Fibroblast of peridontal ligament (primary cell): Measurements from ENCODE around the gene HOXC5.

ENCODE experiments used
- DNase-seq: peaks from one replicate; pipeline ENCODE4 v3.0.0-alpha.2; 2010; ENCODE audit errors: extremely low read depth

The HOXC5 gene

DNA sequence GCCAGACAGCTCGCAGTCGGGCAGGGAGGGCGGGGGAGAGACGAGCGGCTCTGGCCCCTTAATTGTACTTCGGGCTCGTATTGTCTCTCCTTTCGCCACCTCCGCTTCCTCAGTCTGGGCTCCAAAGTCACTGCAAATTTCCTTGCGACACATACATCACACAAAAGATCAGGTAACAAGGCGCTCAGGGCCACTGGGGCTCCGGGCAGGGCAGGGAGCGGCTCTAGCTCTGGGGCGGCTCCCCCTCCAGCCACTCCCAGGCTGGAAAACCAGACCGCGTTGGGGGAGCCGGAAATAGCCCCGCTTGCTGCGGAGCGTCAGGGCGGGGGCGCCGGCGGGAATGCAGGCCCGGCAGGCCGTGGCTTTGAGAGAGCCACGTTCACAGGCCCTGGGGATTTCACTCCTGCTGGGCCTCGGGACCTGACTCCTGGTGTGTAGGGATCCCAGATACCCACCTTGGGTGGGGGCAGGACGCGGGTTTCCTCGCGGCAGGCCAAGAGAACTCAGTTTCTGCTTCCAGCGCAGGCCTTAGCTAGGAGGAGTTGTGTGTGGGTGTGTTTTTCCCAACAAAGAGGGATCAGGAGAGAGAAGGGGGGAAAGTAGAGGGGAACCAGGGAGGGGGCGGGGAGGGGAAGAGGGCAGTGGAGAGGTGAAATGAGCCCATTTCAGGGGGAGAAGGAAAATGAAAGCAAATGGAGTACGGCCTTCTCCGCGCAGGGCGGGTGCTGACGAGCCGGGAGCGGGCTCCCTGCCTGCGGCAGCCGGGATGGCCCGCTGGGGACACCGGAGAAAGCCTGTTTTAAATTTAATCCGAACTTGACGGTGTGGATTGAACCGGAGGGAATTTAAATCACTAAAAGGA lies 37.2 kb upstream of the HOXC5 start:
- DNase-seq, result no peak

DNA sequence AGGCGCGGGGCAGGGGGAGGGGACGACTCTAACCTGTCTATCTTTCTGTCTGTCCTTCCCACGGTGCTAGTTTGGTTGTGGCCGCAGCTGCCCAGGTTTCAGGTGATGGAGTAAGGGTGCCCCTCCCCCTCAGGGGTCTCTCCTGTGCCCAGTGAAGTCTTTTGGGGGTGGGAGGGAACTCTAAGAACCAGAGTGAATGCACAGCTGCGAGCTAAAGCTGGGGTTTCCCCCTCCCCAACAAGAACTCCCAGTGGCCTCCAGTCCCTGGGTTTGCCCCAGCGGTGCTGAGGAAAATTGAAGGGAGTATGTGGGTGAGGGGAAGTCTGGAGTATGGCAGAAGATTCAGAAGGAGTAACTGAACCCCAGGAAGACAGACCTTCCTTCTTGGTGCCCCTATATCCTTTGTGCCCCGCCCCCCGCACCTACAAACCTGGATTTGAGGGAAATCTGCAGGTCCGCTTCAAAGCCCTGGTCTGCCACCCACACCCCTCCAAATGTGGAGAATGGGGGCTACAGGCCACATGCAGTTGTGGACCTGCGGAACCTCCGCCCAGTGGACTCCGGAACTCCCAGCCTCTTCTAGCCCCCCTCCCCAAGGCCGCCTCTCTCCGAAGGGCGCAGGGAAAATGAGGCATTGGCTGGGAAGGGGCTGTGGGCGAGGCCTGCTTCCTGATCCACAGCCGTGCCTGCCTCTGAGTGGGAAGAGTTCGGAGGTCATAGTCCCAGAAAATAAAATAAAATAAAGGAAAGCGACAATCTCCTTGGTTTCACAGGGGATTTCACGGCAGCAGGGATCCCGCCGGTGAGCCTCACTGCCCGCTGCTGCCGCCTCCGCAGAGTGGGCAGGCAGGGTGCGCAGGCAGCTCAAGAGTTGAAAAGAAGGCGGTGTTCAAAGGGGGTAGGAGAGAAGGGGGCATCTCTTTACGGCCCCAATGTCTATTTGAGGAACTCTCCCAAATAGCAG lies 36.3 kb upstream of the HOXC5 start:
- DNase-seq, result no peak

DNA sequence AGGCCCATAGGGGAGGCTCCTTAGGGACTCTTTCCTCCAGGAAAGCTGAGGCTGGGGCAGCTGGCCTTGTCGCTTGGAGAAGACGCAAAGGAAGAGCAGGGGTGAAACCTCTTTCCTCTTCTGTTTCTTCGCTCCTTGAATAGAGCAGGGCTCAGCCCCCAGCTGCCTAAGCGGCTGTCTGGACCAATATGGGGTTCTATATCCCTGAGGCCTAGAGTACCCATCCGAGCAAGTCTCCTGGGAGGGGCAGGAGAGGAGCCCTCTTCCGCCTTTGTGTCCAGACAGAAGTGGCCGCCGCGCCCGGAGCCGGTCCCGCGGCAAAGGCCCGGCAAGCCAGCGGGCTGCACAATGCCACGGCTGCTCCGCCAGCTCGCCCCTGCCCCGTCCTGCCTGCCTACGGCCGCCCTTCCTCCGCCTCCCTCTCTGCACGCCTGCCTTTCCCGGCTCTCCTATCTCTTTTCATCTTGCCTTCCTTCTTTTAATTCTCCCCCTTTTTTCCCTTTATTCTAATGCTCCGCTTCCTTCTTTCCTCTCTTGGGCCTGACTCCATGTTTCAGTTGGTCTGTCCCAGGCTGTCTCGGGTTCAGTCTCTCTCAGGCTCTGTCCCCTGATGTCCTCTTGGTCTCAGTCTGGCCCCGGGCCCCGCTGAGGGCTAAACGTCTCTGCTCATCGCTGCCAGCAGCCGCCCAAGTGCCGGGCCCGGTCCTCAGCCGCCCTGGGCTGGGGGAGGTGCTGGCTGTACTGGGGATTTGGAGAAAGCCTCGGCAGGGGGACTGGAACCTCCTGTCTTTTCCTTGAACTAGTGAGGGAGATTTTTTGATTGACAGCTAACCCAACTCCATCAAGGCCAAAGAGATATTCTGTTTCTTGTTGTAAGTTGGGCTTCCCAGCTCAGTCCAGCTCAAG lies 35.4 kb upstream of the HOXC5 start:
- DNase-seq, result no peak

DNA sequence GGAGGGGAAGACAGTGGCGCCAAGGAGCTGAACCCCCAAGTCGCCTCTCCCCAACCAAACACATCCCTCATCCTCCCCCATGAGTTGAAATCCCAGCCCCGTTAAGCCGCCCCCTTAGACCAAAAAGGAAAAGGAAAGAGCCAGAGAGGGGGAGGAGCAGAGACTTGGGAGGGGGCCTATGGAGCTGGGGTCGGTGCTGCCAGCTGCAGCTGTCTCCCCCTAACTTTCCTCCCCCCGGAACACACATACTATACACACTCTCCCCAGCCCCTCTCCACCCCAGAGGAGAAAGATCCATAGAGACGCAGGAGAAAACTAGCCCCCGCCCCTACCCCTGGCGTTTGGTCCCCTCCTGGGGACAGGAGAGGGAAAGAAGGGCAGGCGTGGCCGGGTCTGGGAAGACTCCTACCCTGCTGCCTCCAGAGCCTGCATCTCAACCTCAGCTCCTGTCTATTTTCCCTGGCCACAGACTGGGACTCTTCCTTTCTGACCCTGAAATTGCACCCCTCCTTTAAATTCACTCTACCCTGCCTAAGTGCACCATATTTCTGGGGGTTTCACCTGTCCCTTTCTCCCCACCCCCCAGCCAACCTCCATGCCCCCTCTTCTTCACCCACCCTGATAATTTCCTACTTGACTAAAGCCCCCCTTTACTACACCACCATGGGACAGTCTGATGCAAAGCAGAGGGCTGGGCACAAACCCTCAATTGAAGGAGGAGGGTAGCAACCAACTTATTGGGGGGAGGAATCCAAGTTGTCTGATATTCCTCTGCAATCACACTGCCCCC lies 34.5 kb upstream of the HOXC5 start:
- no peak for DNase-seq

DNA sequence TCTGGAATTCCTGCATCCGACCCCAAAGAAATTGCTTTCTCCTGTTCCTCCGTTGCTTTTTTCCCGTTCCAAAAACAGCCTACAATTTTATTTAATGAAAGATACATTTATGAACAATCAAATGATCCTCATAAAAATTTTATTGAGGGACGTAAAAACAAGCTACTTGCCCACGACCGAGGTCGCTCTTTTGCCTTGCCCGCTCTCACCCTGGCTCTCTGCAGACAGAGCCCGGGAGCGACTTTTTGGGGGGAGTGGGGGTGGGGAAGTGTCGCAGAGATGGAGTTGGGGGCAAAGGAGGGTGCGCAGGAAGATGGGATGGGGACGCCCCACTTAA lies 34.0 kb upstream of the HOXC5 start:
- no peak for DNase-seq

DNA sequence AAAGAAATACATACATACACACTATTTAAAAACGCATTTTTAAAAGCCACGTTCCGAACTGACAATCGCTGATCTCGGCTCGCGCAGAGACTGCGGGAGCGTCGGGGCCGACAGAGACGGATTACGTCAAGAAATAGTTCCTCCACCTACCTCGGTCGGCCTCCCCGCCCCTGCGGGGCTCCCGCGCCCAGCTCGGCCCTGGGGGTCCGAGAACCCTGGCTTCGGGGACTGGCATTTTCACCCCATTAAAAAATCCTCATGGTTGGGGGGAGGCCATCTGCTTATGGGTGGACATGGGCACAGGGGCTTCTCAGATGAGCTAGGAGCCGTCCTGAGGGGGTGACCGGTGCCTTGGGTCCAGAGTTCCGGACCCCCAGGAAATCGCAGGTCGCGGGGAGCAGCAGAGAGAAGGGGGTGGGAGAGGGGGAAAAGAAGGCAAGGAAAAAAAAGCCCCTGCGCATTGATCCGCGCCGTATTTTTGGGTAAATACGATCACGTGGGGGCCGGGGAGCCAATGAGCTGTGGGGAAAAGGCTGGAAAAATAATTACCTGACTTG lies 33.2 kb upstream of the HOXC5 start:
- DNase-seq, result no peak

DNA sequence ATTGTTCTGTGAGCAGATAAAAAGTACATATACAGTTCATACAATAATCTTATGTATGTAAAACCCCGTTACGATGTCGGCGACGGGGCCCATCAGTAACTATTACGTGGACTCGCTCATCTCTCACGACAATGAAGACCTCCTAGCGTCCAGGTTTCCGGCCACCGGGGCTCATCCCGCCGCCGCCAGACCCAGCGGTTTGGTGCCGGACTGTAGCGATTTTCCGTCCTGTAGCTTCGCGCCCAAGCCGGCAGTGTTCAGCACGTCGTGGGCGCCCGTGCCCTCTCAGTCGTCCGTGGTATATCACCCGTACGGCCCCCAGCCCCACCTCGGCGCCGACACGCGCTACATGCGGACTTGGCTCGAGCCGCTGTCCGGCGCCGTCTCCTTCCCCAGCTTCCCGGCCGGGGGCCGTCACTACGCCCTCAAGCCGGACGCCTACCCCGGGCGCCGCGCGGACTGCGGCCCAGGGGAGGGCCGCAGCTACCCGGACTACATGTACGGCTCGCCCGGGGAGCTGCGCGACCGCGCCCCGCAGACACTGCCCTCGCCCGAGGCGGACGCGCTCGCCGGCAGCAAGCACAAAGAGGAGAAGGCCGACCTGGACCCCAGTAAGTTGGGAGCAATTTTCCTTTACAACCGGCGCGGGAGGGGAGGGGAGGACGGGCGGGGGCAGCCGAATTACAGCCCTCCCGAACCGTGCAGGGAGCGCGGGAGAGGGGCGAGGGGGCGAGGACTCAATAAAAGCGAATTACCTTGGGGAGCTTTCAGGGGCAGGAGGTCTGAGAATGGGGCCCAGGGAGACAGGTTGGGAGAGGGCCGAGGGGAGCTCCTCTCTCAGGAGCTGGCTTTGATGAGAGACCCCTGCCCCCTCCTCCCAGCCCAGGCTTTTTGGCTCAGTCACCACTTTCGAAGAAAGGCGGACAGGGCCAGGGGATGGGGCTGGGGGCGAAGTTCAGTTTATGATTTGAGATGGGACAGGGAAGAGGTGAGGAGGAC lies 32.4 kb upstream of the HOXC5 start, which contains the start of gene HOXC9:
Gene HOXC9, plus strand, starts transcription at position 46 of the 999 bp plus-strand sequence. Its CDS starts 28 bp downstream, at position 74.
- DNase-seq, result no peak

DNA sequence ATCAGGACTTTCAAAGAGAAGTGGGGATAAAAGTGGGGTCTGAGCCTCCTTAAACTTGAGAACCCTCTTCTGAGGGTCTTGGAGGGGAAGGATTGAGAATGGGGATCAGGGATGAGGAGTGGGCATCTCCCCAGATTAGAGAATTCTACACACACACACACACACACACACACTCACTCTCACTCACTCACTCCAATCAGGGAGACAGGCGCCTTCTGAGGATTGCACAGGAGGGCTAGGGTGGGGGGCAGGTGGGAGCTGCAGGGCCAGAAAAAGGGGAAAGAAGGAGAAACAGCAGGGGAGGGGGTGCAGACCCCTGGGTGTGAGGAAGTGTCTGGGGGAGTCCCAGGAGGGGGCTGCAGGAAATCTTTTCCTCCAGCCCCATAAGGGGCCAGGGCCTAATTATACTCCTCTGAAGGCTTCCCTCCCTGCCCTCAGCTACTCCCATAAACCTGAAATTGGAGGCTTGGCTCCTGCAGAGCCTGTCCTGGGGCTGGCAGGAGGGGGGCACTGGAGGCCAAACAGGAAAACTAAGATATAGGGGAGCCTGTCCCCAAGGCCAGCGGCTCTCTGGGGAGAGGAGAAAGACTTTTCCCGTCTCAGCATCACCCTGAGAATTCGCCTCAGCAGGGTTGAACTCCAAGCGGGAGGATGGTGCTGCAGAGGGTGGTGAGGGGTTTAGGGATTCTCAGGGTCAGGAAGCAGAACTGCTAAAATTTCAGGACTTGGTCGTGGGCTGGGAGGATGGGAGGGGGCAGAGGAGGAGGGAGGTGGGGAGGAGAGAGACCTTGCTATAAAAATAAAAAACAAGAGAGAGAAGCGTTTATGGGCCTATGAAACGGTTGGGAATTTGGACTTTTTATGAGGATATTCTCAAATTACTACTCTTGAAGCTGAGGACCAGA lies 31.3 kb upstream of the HOXC5 start:
- DNase-seq, result no peak

DNA sequence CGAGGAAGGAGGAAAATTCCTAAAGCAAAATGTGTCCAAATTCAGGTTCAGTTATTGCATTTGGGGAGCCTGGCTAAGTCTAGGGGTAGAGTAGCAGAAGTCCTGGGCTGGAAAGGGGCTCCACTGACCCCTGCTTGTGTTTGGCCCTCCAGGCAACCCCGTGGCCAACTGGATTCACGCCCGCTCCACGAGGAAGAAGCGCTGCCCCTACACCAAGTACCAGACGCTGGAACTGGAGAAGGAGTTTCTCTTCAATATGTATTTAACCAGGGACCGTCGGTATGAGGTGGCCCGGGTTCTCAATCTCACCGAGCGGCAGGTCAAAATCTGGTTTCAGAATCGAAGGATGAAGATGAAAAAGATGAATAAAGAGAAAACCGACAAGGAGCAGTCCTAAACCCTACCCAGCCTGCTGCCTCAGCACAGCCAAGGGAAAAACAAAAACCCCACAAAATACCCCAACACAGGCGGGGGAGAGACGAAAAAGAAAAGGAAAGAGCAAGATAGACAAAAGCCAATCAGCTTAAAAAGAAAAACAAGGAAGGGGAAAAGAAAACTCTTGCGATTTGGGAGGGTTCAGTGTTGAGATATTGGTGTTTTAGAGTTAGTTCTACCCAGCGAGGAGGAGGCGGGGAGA lies 30.5 kb upstream of the HOXC5 start:
- DNase-seq, result no peak

DNA sequence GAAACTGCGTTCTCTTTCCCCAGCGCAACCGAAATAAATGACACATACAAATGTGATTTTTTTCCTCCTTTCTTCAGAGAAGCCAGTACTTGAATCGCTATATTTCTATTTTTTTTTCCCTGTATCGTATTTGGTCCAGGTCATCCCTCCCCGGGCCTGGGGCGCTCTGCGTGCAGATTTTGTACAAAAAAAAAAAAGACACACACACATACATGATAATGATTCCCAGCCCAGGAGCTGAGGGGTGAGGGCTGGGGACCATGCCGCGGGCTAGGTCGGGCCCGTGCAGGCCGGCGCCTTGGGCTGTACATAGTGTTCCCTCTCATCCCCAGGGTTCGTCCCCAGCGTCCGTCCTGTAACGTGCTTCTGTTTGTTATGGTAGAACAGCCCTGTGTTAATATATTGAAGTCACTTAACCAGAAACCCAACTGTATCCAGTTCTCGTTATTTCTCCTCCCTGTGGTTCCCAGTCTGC lies 29.9 kb upstream of the HOXC5 start:
- no peak for DNase-seq

DNA sequence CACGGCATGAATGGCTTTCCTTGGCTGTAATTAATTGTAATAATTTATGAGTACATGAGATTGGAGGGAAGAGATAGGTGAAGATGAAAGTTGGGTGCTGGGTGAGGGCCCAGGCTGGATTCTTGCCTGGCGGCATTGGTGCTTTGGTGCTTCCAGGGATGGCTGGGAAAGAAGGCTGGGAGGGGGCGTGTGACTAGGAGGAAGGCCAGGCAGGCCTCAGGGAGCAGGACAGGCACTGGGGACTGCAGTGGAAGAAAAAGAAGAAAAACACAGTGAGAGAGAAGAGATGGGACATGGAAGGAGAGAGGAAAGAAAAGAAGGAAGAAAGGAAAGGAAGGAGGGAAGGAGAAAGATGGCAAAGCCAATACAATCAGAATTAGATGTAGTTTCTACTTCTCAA lies 29.2 kb upstream of the HOXC5 start:
- no peak for DNase-seq

DNA sequence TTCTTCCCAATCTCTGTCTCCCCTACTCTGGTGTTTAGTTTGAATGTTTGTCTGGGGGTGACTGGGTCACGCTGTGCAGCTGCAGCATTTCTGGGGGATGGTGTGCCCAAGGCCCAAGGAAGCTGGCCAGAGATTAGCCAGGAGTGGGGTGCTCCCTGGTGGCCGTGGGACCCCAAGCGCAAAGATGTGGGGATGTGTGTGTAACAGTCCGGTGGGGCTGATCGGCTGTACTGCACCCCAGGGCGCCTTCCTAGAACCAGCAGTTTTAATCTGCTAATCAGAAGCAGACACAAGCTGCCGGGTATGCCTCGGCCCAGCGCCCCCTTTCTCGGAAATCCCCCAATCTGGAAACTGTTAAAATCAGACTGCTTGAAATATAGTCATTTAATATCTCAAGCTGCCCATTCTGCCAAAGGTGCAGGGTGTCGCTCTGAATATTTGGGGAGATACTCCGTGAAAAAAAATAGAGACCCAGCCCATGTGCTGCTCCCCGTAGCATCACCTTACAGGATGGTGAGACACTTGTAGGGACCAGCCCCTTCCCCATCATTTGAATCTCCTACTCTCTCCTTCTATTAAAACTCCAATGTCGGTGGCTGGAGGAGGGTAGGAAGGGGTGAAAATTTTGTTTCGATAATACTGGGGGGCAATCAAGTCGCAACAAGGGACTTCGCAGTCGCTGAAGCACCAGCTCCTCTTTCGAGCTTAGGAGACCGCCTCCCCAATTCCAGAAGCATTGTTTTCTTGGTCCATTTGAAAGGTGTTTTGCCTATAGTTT lies 28.6 kb upstream of the HOXC5 start:
- no peak for DNase-seq

DNA sequence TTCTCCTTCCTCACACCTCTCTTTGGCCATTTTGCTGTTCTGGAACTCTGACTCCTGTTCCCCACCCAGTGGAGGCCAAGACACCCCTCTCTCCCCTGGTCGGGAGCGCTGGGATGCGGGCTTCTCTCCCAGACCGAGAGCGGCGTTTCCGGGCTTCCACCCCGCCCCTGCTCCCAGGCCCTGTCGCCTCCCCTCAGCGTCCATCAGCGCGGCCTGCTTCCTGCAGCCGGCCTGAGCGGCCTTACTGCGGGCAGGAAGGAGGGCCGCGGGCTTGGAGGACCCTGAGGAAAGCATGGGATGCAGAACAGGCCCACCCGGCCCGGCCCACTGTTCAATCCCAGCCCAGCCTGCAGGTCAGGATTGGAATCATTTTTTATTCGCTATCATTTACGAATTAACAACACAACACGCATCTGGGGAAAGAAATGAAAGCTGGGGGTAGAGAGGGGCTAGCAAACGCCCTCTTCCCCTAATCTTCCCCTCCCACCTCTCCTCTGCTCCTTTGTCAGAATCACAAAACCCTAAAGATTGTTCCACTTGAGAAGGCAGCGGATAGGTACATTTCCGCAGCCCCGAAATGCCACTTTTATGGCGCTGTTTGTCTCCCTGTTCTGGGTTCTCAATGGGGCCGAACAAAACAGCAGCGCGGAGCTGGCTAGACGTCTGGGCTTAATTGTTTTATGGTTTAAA lies 27.9 kb upstream of the HOXC5 start:
- DNase-seq, result no peak

DNA sequence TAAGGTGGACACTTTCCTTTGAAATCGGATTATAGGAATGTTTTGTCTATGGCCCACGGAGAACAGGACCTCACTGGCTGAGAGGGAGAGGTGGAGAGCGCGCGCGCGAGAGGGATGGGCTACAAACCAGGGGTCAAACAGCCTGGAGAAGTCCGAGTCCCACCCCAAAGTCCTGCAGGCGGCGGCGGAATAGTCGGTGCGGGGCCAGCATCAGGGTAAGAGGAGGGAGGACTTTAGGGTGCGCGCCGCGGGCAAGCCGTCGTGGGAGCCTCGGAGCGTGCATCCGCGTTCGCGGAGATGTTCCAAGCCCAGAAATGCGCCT lies 27.4 kb upstream of the HOXC5 start:
- DNase-seq, result no peak

DNA sequence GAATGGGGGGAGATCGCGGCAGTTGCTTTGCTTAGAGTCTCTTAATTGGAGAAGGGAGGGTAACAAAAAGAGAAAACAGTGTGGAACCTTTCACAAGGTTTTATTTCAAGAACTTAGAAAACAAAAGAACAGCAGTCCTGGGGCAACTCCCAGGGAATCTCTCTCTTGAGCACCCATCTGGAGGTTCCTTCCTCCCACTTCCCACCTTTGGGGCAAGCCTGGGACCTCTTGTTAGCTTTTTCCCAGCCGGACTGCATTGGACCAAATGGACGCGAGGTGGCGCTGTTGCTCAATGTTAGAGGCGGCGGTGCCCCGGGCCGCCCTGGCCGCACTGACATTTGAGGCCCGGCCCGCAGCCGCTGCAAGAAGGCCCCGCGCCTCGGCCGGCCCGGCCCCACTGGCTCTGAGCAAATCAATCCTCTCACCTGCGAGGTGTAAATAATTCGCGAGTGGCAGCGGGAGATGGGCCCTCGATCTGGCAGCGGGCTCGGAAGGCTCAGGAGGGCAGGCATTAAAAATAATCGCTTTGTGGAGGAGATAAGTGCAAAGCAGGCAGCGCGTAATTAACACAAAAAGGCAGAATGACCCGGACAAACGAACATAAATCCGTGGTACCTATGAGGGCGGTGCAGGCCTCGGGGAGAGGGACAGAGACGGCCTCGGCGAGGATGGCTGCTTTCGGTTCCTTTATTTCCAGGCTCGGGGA lies 26.8 kb upstream of the HOXC5 start:
- peak; percentile 77 for DNase-seq
